NB4 (cell line): ENCODE results near the gene KIDINS220.

Experiments
- CTCF ChIP-seq: IDR thresholded peaks from one replicate; pipeline ENCODE4 v1.5.1; 2012; ENCODE audit warnings: low read depth, low read length
- POLR2A ChIP-seq: IDR thresholded peaks from 2 replicates; pipeline ENCODE4 v1.6.1; 2011; ENCODE audit warnings: mild to moderate bottlenecking; ENCODE audit not compliant: insufficient read length; ENCODE audit errors: extremely low read depth

GRCh38 chr2:8692783-8693156 is 144.6 kb downstream of the KIDINS220 start:
- no peak for TF ChIP-seq CTCF
- TF ChIP-seq POLR2A: no peak
